OCI-LY1 (cell line): ENCODE data around the gene ADAM12.
"Not testable (repeated sequence)": the region's sequence is repeated elsewhere in the genome, so short reads cannot be mapped to it uniquely, and the experiment has no call there.

Source experiments
- H2AFZ ChIP-seq: fragments of 200-600 bp; sonication (generic), shearing (Covaris generic); 2 replicates; pipeline ENCODE4 v1.6.0; 2014; ENCODE audit warnings: antibody characterized with exemption, mild to moderate bottlenecking, low read length
- H3F3A ChIP-seq: fragments of 200-600 bp; sonication (generic), shearing (Covaris generic); 2 replicates; pipeline ENCODE4 v1.6.0; 2014; ENCODE audit warnings: mild to moderate bottlenecking, antibody characterized with exemption, low read length, moderate library complexity; ENCODE audit not compliant: insufficient read depth
- H3K27ac ChIP-seq: fragments of 200-600 bp; sonication (generic); 2 replicates; pipeline ENCODE4 v1.5.1; 2014; ENCODE audit warnings: low read length, mixed run types, mild to moderate bottlenecking, low read depth; ENCODE audit not compliant: poor library complexity, severe bottlenecking
- H3K27me3 ChIP-seq: fragments of 200-600 bp; sonication (generic); 2 replicates; pipeline ENCODE4 v1.6.0; 2014; ENCODE audit warnings: antibody characterized with exemption, mild to moderate bottlenecking, low read length, moderate library complexity; ENCODE audit not compliant: insufficient read depth
- H3K36me3 ChIP-seq: fragments of 200-600 bp; sonication (generic); 2 replicates; pipeline ENCODE4 v1.6.1; 2014; ENCODE audit warnings: mild to moderate bottlenecking, antibody characterized with exemption, low read length, moderate library complexity, mixed read lengths; ENCODE audit not compliant: insufficient read depth
- H3K4me1 ChIP-seq: fragments of 200-600 bp; sonication (generic); 2 replicates; pipeline ENCODE4 v1.5.1; 2014; ENCODE audit warnings: mild to moderate bottlenecking, low read length, moderate library complexity; ENCODE audit not compliant: insufficient read depth, severe bottlenecking
- H3K4me2 ChIP-seq: fragments of 200-600 bp; sonication (generic), shearing (Covaris generic); 2 replicates; pipeline ENCODE4 v1.6.1; 2014; ENCODE audit warnings: low read length
- H3K4me3 ChIP-seq: fragments of 200-600 bp; sonication (generic); 2 replicates; pipeline ENCODE4 v1.5.1; 2014; ENCODE audit warnings: low read length, low read depth, mild to moderate bottlenecking, mixed read lengths; ENCODE audit not compliant: poor library complexity, severe bottlenecking
- H3K79me2 ChIP-seq: fragments of 200-600 bp; shearing (Covaris generic); 2 replicates; pipeline ENCODE4 v1.6.1; 2016; ENCODE audit warnings: mixed run types, low read length, mixed read lengths; ENCODE audit not compliant: insufficient read depth
- H3K9ac ChIP-seq: fragments of 200-600 bp; sonication (generic), shearing (Covaris generic); 2 replicates; pipeline ENCODE4 v1.6.1; 2014; ENCODE audit warnings: mild to moderate bottlenecking, low read length, mixed read lengths
- H3K9me2 ChIP-seq: fragments of 200-600 bp; sonication (generic), shearing (Covaris generic); 2 replicates; pipeline ENCODE4 v1.6.1; 2014; ENCODE audit warnings: low read depth, mild to moderate bottlenecking, low read length, mixed read lengths
- H3K9me3 ChIP-seq: fragments of 200-600 bp; shearing (Covaris generic); 2 replicates; pipeline ENCODE4 v1.6.1; 2014; ENCODE audit warnings: low read length, mixed read lengths
- H4K20me1 ChIP-seq: fragments of 200-600 bp; sonication (generic), shearing (Covaris generic); 2 replicates; pipeline ENCODE4 v1.6.0; 2016; ENCODE audit warnings: mild to moderate bottlenecking, low read length; ENCODE audit not compliant: insufficient read depth
- CTCF ChIP-seq: fragments of 200-600 bp; sonication (generic), shearing (Covaris generic); IDR thresholded peaks from 2 replicates; pipeline ENCODE4 v1.5.1; 2017; ENCODE audit warnings: mild to moderate bottlenecking, antibody characterized with exemption, low read length, moderate library complexity, mixed read lengths
- EZH2 ChIP-seq: fragments of 200-600 bp; sonication (generic), shearing (Covaris generic); IDR thresholded peaks from 2 replicates; pipeline ENCODE4 v1.8.0; 2017; ENCODE audit warnings: borderline replicate concordance, mixed run types, mild to moderate bottlenecking, antibody characterized with exemption, low read length, moderate library complexity, mixed read lengths

The ADAM12 gene

GRCh38 chr10:126175641-126176262, 212.5 kb downstream of the ADAM12 start:
- Histone ChIP-seq H3K9me3 (no peaks in the 10 kb centered on the region), H3K4me2 (no peak overlapping the region), H4K20me1 (no peaks in the 10 kb centered on the region), H3K4me1 (no peaks in the 10 kb centered on the region), H2AFZ (no peak overlapping the region), H3K27me3 (no peaks in the 10 kb centered on the region), H3F3A (no peaks in the 10 kb centered on the region), H3K4me3 (no peak overlapping the region), H3K27ac (no peak overlapping the region), H3K36me3 (no peaks in the 10 kb centered on the region), H3K9me2 (no peaks in the 10 kb centered on the region), H3K79me2 (no peaks in the 10 kb centered on the region), H3K9ac (no peak overlapping the region)
- TF ChIP-seq EZH2 (no peak), CTCF (no peak)

GRCh38 chr10:126172755-126173154, 215.5 kb downstream of the ADAM12 start:
- not testable (repeated sequence) for H3K4me1 ChIP-seq, H3K36me3 ChIP-seq, H2AFZ ChIP-seq, H3K27ac ChIP-seq, H3K9me3 ChIP-seq, H3K79me2 ChIP-seq, H3F3A ChIP-seq, H4K20me1 ChIP-seq, H3K27me3 ChIP-seq, H3K4me2 ChIP-seq, H3K9me2 ChIP-seq, H3K9ac ChIP-seq, H3K4me3 ChIP-seq

- Histone ChIP-seq H3K4me3 (no peak overlapping the region), H3K27ac (no peak overlapping the region)
Measured at GRCh38 chr10:126171555-126171954, 216.7 kb downstream of the ADAM12 start.

More at GRCh38 chr10:126171555-126171954, 216.7 kb downstream of the ADAM12 start:
- no peaks in the 10 kb centered on the region for H3K79me2 ChIP-seq
- no peaks in the 10 kb centered on the region for H3K36me3 ChIP-seq
- no peak overlapping the region for H3K4me2 ChIP-seq
- H3K4me1 ChIP-seq: no peaks in the 10 kb centered on the region
- no peak overlapping the region for H3K9ac ChIP-seq
- no peaks in the 10 kb centered on the region for H3K27me3 ChIP-seq
- H3K9me2 ChIP-seq: no peaks in the 10 kb centered on the region
- no peaks in the 10 kb centered on the region for H3K9me3 ChIP-seq
- H2AFZ ChIP-seq: no peak overlapping the region
- no peaks in the 10 kb centered on the region for H3F3A ChIP-seq
- H4K20me1 ChIP-seq: no peaks in the 10 kb centered on the region
- TF ChIP-seq CTCF (no peak), EZH2 (no peak)
